HCT116 (cell line): ENCODE measurements around the gene ATXN2. TPM values are rescaled to one million over a fixed set of nuclear protein-coding genes. Genes with fewer than 3 reads are reported as not detected.

Source experiments
- ATAC-seq: fragments of 200-7000 bp; cut with Tn5 transposase; 2 replicates; pipeline ENCODE4 v1.9.1; 2020; ENCODE audit warnings: mild to moderate bottlenecking, moderate library complexity
- BruUV-seq: library from RNA; stranded (reverse); fragments of 400-500 nt; replicated peaks from 2 replicates; lab custom pipeline; 2021; lab: Mats Ljungman, UMichigan
- CTCF ChIA-PET: fragments of 300-600 bp; sonication (Branson Sonifier 250); formaldehyde crosslinking; loops from one replicate; lab custom pipeline; 2021; ENCODE audit warnings: antibody characterized with exemption; lab: Charles Lee
- POLR2A ChIA-PET: fragments of 300-600, 350-600 bp; sonication (Branson Sonifier 250); formaldehyde crosslinking; loops from one replicate; lab custom pipeline; 2021; ENCODE audit warnings: antibody characterized with exemption; lab: Charles Lee
- RAD21 ChIA-PET, 2 experiments: fragments of 300-600 bp; sonication (Branson Sonifier 250); formaldehyde crosslinking; loops; one replicate each; lab custom pipeline; 2023; ENCODE audit warnings: low total read pairs in 2 of 2; ENCODE audit not compliant: uncharacterized antibody in 2 of 2, unreplicated experiment in 2 of 2, low non-redundant PET in 1 of 2; lab: Charles Lee
- DNase-seq: peaks from one replicate; pipeline ENCODE4 v3.0.0-alpha.2; 2010; ENCODE audit warnings: low read depth, low spot score
- H2AFZ ChIP-seq: fragments of 200-600 bp; shearing (Covaris generic), sonication (generic); 2 replicates; pipeline ENCODE4 v1.6.1; 2017; ENCODE audit warnings: low read depth, mixed run types, mixed read lengths, antibody characterized with exemption, low read length; ENCODE audit not compliant: poor library complexity, severe bottlenecking
- H3K27ac ChIP-seq: 2 replicates; pipeline ENCODE4 v1.5.1; 2012; ENCODE audit warnings: low read depth, low read length
- H3K27me3 ChIP-seq: fragments of 200-600 bp; sonication (generic); 2 replicates; pipeline ENCODE4 v1.6.1; 2016; ENCODE audit warnings: mixed run types, low read length, mixed read lengths; ENCODE audit not compliant: insufficient read depth
- H3K36me3 ChIP-seq, 2 experiments: fragments of 200-500 bp in 1 of 2; fragments of 200-600 bp in 1 of 2; sonication (Bioruptor generic) in 1 of 2; sonication (generic) in 1 of 2; 2 replicates each; pipeline versions ENCODE4 v1.5.1 to v1.6.1; 2014 to 2016; ENCODE audit warnings: low read length in 2 of 2, inconsistent platforms in 1 of 2, mixed read lengths in 1 of 2, mixed run types in 1 of 2; ENCODE audit not compliant: insufficient read depth in 2 of 2, control insufficient read depth in 1 of 2
- H3K4me1 ChIP-seq, 2 experiments: fragments of 200-600 bp in 1 of 2; sonication (generic) in 1 of 2; 2 replicates each; pipeline versions ENCODE4 v1.5.1 to v1.6.1; 2012 to 2017; ENCODE audit warnings: low read length in 2 of 2, inconsistent platforms in 1 of 2, mild to moderate bottlenecking in 1 of 2, mixed read lengths in 1 of 2, mixed run types in 1 of 2, moderate library complexity in 1 of 2; ENCODE audit not compliant: insufficient read depth in 2 of 2, control insufficient read depth in 1 of 2
- H3K4me2 ChIP-seq: fragments of 200-600 bp; sonication (generic); 2 replicates; pipeline ENCODE4 v1.6.1; 2017; ENCODE audit warnings: mixed run types, low read length, mixed read lengths
- H3K4me3 ChIP-seq, 2 experiments: fragments of 200-600 bp in 1 of 2; sonication (generic) in 1 of 2; replicated peaks in 1 of 2; 2 replicates each; pipeline ENCODE4 v1.5.1; 2011 to 2016; ENCODE audit warnings: low read length in 2 of 2, control low read depth in 1 of 2, low read depth in 1 of 2, mild to moderate bottlenecking in 1 of 2, mixed read lengths in 1 of 2, mixed run types in 1 of 2
- H3K79me2 ChIP-seq: fragments of 200-600 bp; sonication (generic); 2 replicates; pipeline ENCODE4 v1.6.1; 2017; ENCODE audit warnings: mild to moderate bottlenecking, mixed run types, low read length, moderate library complexity, mixed read lengths; ENCODE audit not compliant: insufficient read depth
- H3K9ac ChIP-seq: fragments of 200-600 bp; sonication (generic); 2 replicates; pipeline ENCODE4 v1.6.1; 2016; ENCODE audit warnings: low read length, mixed read lengths
- H3K9me2 ChIP-seq: fragments of 200-600 bp; sonication (generic), shearing (Covaris generic); 2 replicates; pipeline ENCODE4 v1.6.1; 2017; ENCODE audit warnings: mixed run types, mild to moderate bottlenecking, moderate library complexity; ENCODE audit not compliant: insufficient read depth
- H3K9me3 ChIP-seq, 2 experiments: fragments of 200-500 bp in 1 of 2; fragments of 200-600 bp in 1 of 2; sonication (Bioruptor generic) in 1 of 2; sonication (generic) in 1 of 2; 2 replicates each; pipeline ENCODE4 v1.6.1; 2014 to 2017; ENCODE audit warnings: low read length in 2 of 2, mixed read lengths in 2 of 2, inconsistent platforms in 1 of 2, low read depth in 1 of 2, mild to moderate bottlenecking in 1 of 2, mixed run types in 1 of 2, moderate library complexity in 1 of 2; ENCODE audit not compliant: control insufficient read depth in 1 of 2, insufficient read depth in 1 of 2
- H4K20me1 ChIP-seq: fragments of 200-600 bp; sonication (generic), shearing (Covaris generic); 2 replicates; pipeline ENCODE4 v1.6.1; 2017; ENCODE audit warnings: mixed run types, mild to moderate bottlenecking, moderate library complexity; ENCODE audit not compliant: insufficient read depth
- CBX3 ChIP-seq: IDR thresholded peaks from 2 replicates; pipeline ENCODE4 v1.6.1; 2012; ENCODE audit warnings: low read depth
- CEBPB ChIP-seq: IDR thresholded peaks from 2 replicates; pipeline ENCODE4 v1.6.1; 2012; ENCODE audit warnings: low read depth
- EZH2phosphoT487 ChIP-seq: fragments of 200-600 bp; IDR thresholded peaks from 2 replicates; pipeline ENCODE4 v1.6.1; 2018; ENCODE audit warnings: antibody characterized with exemption, borderline replicate concordance
- POLR2A ChIP-seq: IDR thresholded peaks from 2 replicates; pipeline ENCODE4 v1.7.0; 2011; ENCODE audit warnings: borderline replicate concordance; ENCODE audit not compliant: insufficient read depth, insufficient read length; ENCODE audit errors: extremely low read depth
- POLR2AphosphoS5 ChIP-seq: IDR thresholded peaks from 2 replicates; pipeline ENCODE4 v1.6.1; 2011; ENCODE audit warnings: mild to moderate bottlenecking, low read depth, low read length, moderate library complexity
- SRF ChIP-seq: IDR thresholded peaks from 2 replicates; pipeline ENCODE4 v1.6.1; 2012; ENCODE audit warnings: low read depth
- TCF7L2 ChIP-seq: IDR thresholded peaks from 2 replicates; pipeline ENCODE4 v1.7.0; 2011; ENCODE audit warnings: borderline replicate concordance, inconsistent platforms; ENCODE audit not compliant: insufficient read depth, insufficient read length; ENCODE audit errors: extremely low read depth
- YY1 ChIP-seq: IDR thresholded peaks from 2 replicates; pipeline ENCODE4 v1.6.1; 2011; ENCODE audit warnings: low read length, low read depth, moderate library complexity, mild to moderate bottlenecking; ENCODE audit not compliant: insufficient replicate concordance; ENCODE audit errors: extremely low read depth
- ZBTB33 ChIP-seq: IDR thresholded peaks from 2 replicates; pipeline ENCODE4 v1.6.1; 2011; ENCODE audit warnings: mild to moderate bottlenecking, low read length, moderate library complexity; ENCODE audit not compliant: insufficient replicate concordance; ENCODE audit errors: extremely low read depth
- intact Hi-C: fragments of 100-400 bp; cut with micrococcal nuclease; formaldehyde crosslinking; loops from 2 replicates; pipeline ENCODE4 v1.10.0; 2022
- total RNA-seq: library from RNA; stranded (reverse); gene quantifications from one replicate; pipeline ENCODE4 v1.2.1, GENCODE V29; 2021; ENCODE audit not compliant: unreplicated experiment
- TF ChIP-seq, protein P1 (sequence below): IDR thresholded peaks from 2 replicates; pipeline ENCODE4 v1.6.1; 2012

Gene ATXN2
- total RNA-seq, 1 experiment from 2014 or later = 72.7 TPM

GRCh38 chr12:111418594-111418880 lies 180.6 kb downstream of the ATXN2 start:
- DNase-seq = no peak
- no peak for ATAC-seq
- Histone ChIP-seq H3K27ac (no peak overlapping the region), H3K4me3 (no peak overlapping the region), H3K9ac (no peak overlapping the region), H3K9me2 (no peaks in the 10 kb centered on the region), H3K36me3 (peaks cover 0 to 4% of the 10 kb centered on the region in 2 experiments; a peak in 1 of 4 replicates), H2AFZ (no peak overlapping the region), H3K4me2 (no peak overlapping the region), H3K9me3 (no peaks in the 10 kb centered on the region), H4K20me1 (no peaks in the 10 kb centered on the region), H3K27me3 (no peaks in the 10 kb centered on the region), H3K4me1 (peaks cover 14 to 26% of the 10 kb centered on the region in 2 experiments), H3K79me2 (peaks cover 13% of the 10 kb centered on the region; the same call in 1 of the 2 replicates)
- TF ChIP-seq CEBPB = no peak
- TF ChIP-seq TCF7L2 = no peak
- no peak for TF ChIP-seq YY1
- TF ChIP-seq, protein P1, sequence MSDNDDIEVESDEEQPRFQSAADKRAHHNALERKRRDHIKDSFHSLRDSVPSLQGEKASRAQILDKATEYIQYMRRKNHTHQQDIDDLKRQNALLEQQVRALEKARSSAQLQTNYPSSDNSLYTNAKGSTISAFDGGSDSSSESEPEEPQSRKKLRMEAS = no peak
- TF ChIP-seq ZBTB33 = no peak
- no peak for TF ChIP-seq POLR2A
- no peak for TF ChIP-seq POLR2AphosphoS5
- TF ChIP-seq EZH2phosphoT487 = no peak
- TF ChIP-seq CBX3 = no peak
- no peak for TF ChIP-seq SRF
- ChIA-PET RAD21 (no interaction called here), POLR2A (no interaction called here), CTCF (no interaction called here)
- intact Hi-C loops = no loop called here
- BruUV-seq = no TSS peak
